ENCODE results near the gene SLC44A1.

Gene SLC44A1

GRCh38 chr9:105354448-105354847 is 110.0 kb downstream of the SLC44A1 start:
- H3K36me3 ChIP-seq, result peaks cover 0 to 13% (median 9%) of the 10 kb centered on the region in 3 donors
- DNase-seq, result no peak
- no peaks in the 10 kb centered on the region for H3K9me3 ChIP-seq
- H3K27me3 ChIP-seq, result no peaks in the 10 kb centered on the region
- TF ChIP-seq CTCF (IDR thresholded peaks at IDR 0.05), result no peak
- H3K4me1 ChIP-seq, result no peaks in the 10 kb centered on the region
- intact Hi-C loops (cut with DNase I; ENCODE audit: low total_unique reads), result no loop called here
- no peak overlapping the region for H3K27ac ChIP-seq
- H3K4me3 ChIP-seq, result no peak overlapping the region

GRCh38 chr9:105355781-105356180 is 111.3 kb downstream of the SLC44A1 start:
- TF ChIP-seq CTCF (IDR thresholded peaks at IDR 0.05), result no peak
- Histone ChIP-seq H3K27me3 (no peaks in the 10 kb centered on the region), H3K4me1 (no peaks in the 10 kb centered on the region), H3K9me3 (no peaks in the 10 kb centered on the region), H3K4me3 (no peak overlapping the region), H3K36me3 (peaks cover 2 to 13% (median 3%) of the 10 kb centered on the region in 3 donors), H3K27ac (no peak overlapping the region)
- no peak for DNase-seq
- intact Hi-C loops (cut with DNase I; ENCODE audit: low total_unique reads), result no loop called here

- no peak for DNase-seq
- no peak for TF ChIP-seq CTCF (IDR thresholded peaks at IDR 0.05)
- intact Hi-C loops (cut with DNase I; ENCODE audit: low total_unique reads), result no loop called here
- peaks cover 12 to 29% (median 16%) of the 10 kb centered on the region in 3 donors for H3K36me3 ChIP-seq
- no peaks in the 10 kb centered on the region for H3K4me1 ChIP-seq
- H3K27me3 ChIP-seq, result no peaks in the 10 kb centered on the region
- H3K9me3 ChIP-seq, result no peaks in the 10 kb centered on the region
- H3K4me3 ChIP-seq, result no peak overlapping the region
- H3K27ac ChIP-seq, result no peak overlapping the region
Measured at GRCh38 chr9:105357937-105358336, 113.5 kb downstream of the SLC44A1 start.

GRCh38 chr9:105359892-105360291 is 115.4 kb downstream of the SLC44A1 start:
- Histone ChIP-seq H3K27ac (no peak overlapping the region), H3K36me3 (peaks cover 22 to 44% (median 27%) of the 10 kb centered on the region in 3 donors), H3K9me3 (no peaks in the 10 kb centered on the region), H3K4me1 (no peaks in the 10 kb centered on the region), H3K27me3 (no peaks in the 10 kb centered on the region), H3K4me3 (no peak overlapping the region)
- intact Hi-C loops (cut with DNase I; ENCODE audit: low total_unique reads), result no loop called here
- no peak for TF ChIP-seq CTCF (IDR thresholded peaks at IDR 0.05)
- DNase-seq, result no peak

GRCh38 chr9:105360344-105360743 is 115.9 kb downstream of the SLC44A1 start:
- Histone ChIP-seq H3K27ac (no peak overlapping the region), H3K9me3 (no peaks in the 10 kb centered on the region), H3K36me3 (peaks cover 22 to 44% (median 27%) of the 10 kb centered on the region in 3 donors), H3K4me3 (no peak overlapping the region), H3K27me3 (no peaks in the 10 kb centered on the region), H3K4me1 (no peaks in the 10 kb centered on the region)
- intact Hi-C loops (cut with DNase I; ENCODE audit: low total_unique reads), result no loop called here
- DNase-seq, result no peak
- TF ChIP-seq CTCF (IDR thresholded peaks at IDR 0.05), result no peak

- DNase-seq, result no peak
- Histone ChIP-seq H3K36me3 (peaks cover 22 to 47% (median 30%) of the 10 kb centered on the region in 3 donors), H3K4me3 (no peak overlapping the region), H3K9me3 (no peaks in the 10 kb centered on the region), H3K4me1 (no peaks in the 10 kb centered on the region), H3K27me3 (no peaks in the 10 kb centered on the region), H3K27ac (no peak overlapping the region)
- intact Hi-C loops (cut with DNase I; ENCODE audit: low total_unique reads), result no loop called here
- no peak for TF ChIP-seq CTCF (IDR thresholded peaks at IDR 0.05)
Measured at GRCh38 chr9:105361873-105362272, 117.4 kb downstream of the SLC44A1 start.
